ENCODE results near the gene BMPR1B. TPM values are rescaled to one million over a fixed set of nuclear protein-coding genes. Genes with fewer than 3 reads are reported as not detected.

Gene BMPR1B
- polyA plus RNA-seq, 1 experiment: 0.07 TPM

GRCh38 chr4:95198961-95199360, 441.2 kb downstream of the BMPR1B start:
- TF ChIP-seq, protein P1, sequence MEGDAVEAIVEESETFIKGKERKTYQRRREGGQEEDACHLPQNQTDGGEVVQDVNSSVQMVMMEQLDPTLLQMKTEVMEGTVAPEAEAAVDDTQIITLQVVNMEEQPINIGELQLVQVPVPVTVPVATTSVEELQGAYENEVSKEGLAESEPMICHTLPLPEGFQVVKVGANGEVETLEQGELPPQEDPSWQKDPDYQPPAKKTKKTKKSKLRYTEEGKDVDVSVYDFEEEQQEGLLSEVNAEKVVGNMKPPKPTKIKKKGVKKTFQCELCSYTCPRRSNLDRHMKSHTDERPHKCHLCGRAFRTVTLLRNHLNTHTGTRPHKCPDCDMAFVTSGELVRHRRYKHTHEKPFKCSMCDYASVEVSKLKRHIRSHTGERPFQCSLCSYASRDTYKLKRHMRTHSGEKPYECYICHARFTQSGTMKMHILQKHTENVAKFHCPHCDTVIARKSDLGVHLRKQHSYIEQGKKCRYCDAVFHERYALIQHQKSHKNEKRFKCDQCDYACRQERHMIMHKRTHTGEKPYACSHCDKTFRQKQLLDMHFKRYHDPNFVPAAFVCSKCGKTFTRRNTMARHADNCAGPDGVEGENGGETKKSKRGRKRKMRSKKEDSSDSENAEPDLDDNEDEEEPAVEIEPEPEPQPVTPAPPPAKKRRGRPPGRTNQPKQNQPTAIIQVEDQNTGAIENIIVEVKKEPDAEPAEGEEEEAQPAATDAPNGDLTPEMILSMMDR (IDR thresholded peaks at IDR 0.05; ENCODE audit: insufficient read depth, low read depth, low read length): no peak
- no peaks in the 10 kb centered on the region for H3K36me3 ChIP-seq (ENCODE audit: control insufficient read depth, insufficient read depth, low read length)
- DNase-seq (ENCODE audit: low read depth): no peak
- no peak overlapping the region for H3K4me3 ChIP-seq (ENCODE audit: low read depth, low read length)
- ChIA-PET POLR2A (no interaction called here), CTCF (no interaction called here)
- H3K27me3 ChIP-seq (ENCODE audit: control insufficient read depth, insufficient read depth, low read length): no peaks in the 10 kb centered on the region

GRCh38 chr4:95204267-95204844, 446.6 kb downstream of the BMPR1B start:
- TF ChIP-seq, protein P1 (IDR thresholded peaks at IDR 0.05; ENCODE audit: insufficient read depth, low read depth, low read length): no peak
- H3K36me3 ChIP-seq (ENCODE audit: control insufficient read depth, insufficient read depth, low read length): no peaks in the 10 kb centered on the region
- no peaks in the 10 kb centered on the region for H3K27me3 ChIP-seq (ENCODE audit: control insufficient read depth, insufficient read depth, low read length)
- no peak overlapping the region for H3K4me3 ChIP-seq (ENCODE audit: low read depth, low read length)
- ChIA-PET CTCF (interaction anchor here (0.7 kb wide), 1 partner anchor 10 kb away, joined by 3 read pairs; no protein-coding TSS in a partner anchor), POLR2A (no interaction called here)
- DNase-seq (ENCODE audit: low read depth): no peak

DNA sequence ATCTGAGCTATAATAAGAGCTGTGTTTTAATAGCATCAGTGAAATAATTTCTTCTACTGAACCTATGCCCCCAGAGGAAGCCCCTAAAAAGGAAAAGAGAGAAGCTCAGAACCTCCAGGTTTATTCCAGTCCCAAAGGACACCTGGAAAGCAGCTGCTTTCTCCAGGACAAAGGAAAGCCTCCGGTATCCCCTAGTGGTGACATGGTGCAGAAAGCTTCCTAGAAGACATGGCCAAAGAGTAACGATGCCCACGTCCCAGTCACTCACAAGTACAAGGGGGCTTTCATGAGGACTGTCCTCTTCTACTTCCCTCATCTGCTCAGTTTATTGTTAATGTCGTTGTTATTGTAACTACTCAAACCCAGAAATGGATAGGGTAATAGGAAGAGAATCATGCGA, 447.1 kb downstream of the BMPR1B start:
- DNase-seq (ENCODE audit: low read depth): no peak
- no peaks in the 10 kb centered on the region for H3K27me3 ChIP-seq (ENCODE audit: control insufficient read depth, insufficient read depth, low read length)
- CTCF ChIA-PET: interaction anchor here (1.2 kb wide), 1 partner anchor 9 kb away, joined by 3 read pairs; no protein-coding TSS in a partner anchor
- no peaks in the 10 kb centered on the region for H3K36me3 ChIP-seq (ENCODE audit: control insufficient read depth, insufficient read depth, low read length)
- no peak overlapping the region for H3K4me3 ChIP-seq (ENCODE audit: low read depth, low read length)
- TF ChIP-seq, protein P1 (IDR thresholded peaks at IDR 0.05; ENCODE audit: insufficient read depth, low read depth, low read length): 0 out of 2 replicates have a peak, but pooled peaks have one; percentile 8
- POLR2A ChIA-PET: no interaction called here
